RWPE2 (cell line): ENCODE measurements around the gene SATB2.
A peak's percentile ranks its signal among the peaks of the same experiment; 100 is the strongest.

ENCODE experiments used
- ATAC-seq: fragments of 200-7000 bp; cut with Tn5 transposase; 3 replicates; pipeline ENCODE4 v1.9.1; 2021; ENCODE audit warnings: low read depth
- DNase-seq: peaks from one replicate; pipeline ENCODE4 v3.0.0-alpha.2; 2020; ENCODE audit warnings: low spot score
- H3K27ac ChIP-seq: fragments of 450-650 bp; 2 replicates; pipeline ENCODE4 v1.5.1; 2017; ENCODE audit warnings: mild to moderate bottlenecking; ENCODE audit not compliant: poor library complexity, severe bottlenecking
- H3K27me3 ChIP-seq: fragments of 250-450 bp; sonication (Bioruptor Pico); 2 replicates; pipeline ENCODE4 v1.5.1; 2021; ENCODE audit warnings: mild to moderate bottlenecking, moderate library complexity; ENCODE audit not compliant: insufficient read depth, poor library complexity, severe bottlenecking
- H3K36me3 ChIP-seq: fragments of 250-450 bp; sonication (Bioruptor Pico); 2 replicates; pipeline ENCODE4 v1.5.1; 2020; ENCODE audit warnings: low read depth, mild to moderate bottlenecking, moderate library complexity
- H3K4me1 ChIP-seq: fragments of 250-450 bp; sonication (Bioruptor Pico); 2 replicates; pipeline ENCODE4 v1.5.1; 2021; ENCODE audit warnings: mild to moderate bottlenecking, moderate library complexity; ENCODE audit not compliant: insufficient read depth, poor library complexity, severe bottlenecking
- H3K4me3 ChIP-seq: fragments of 250-450 bp; sonication (Bioruptor Pico); 2 replicates; pipeline ENCODE4 v1.5.1; 2021; ENCODE audit warnings: mild to moderate bottlenecking, moderate library complexity; ENCODE audit not compliant: severe bottlenecking
- H3K9me3 ChIP-seq: fragments of 250-450 bp; sonication (Bioruptor Pico); 2 replicates; pipeline ENCODE4 v1.5.1; 2021; ENCODE audit warnings: mild to moderate bottlenecking, moderate library complexity; ENCODE audit not compliant: severe bottlenecking
- CTCF ChIP-seq: fragments of 450-650 bp; IDR thresholded peaks from one replicate; pipeline ENCODE4 v1.5.1; 2017; ENCODE audit warnings: mild to moderate bottlenecking, moderate library complexity; ENCODE audit not compliant: poor library complexity, severe bottlenecking

The SATB2 gene

GRCh38 chr2:199457147-199458008 lies at the start of gene SATB2:
SATB2 (minus strand) TSS chr2:199457939; CDS start chr2:199456037, 1,902 bp downstream.
- peak; percentile 35 for ATAC-seq
- H3K27me3 ChIP-seq, result no peaks in the 10 kb centered on the region
- peak within 1 kb of the TSS; percentile 85 for H3K27ac ChIP-seq
- peak within 1 kb of the TSS; percentile 62 for H3K4me3 ChIP-seq
- peaks cover 17% of the 10 kb centered on the region for H3K36me3 ChIP-seq
- TF ChIP-seq CTCF, result no peak
- peak; percentile 70 for DNase-seq
- H3K4me1 ChIP-seq, result peaks cover 20% of the 10 kb centered on the region
- no peaks in the 10 kb centered on the region for H3K9me3 ChIP-seq

DNA sequence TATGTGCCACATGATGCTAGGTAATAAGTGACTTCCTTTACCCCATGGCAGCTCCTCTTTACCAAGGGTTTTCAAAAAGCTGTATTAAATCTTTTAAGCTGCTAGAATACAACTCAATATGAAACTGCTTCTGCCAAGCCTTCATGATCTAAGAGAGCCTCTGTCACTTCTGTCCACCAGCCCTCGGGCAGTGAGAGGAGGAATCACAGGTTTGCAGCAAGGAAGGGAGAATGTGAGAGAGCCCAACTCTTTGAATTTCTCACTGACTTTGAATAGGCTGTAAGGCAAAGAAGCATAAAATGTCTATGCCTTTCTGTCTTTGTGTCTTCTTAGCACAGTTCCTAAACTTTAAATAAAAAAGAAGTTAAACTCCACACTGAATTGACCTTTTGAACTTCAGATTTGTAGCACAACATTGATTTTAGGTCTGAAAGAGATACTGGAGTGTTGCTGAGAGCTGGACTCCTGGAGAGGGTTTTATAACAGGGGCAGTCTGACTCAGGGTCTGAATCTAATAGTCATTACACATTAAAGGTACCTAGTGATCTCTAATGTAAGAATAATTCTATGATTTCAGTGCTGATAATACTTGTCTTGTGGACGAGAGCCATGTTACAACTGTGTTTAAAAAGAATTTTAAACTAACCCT lies 48.1 kb upstream of the SATB2 start:
- ATAC-seq (no peak), DNase-seq (no peak)
- Histone ChIP-seq H3K36me3 (no peaks in the 10 kb centered on the region), H3K27ac (no peak overlapping the region), H3K4me3 (no peak overlapping the region), H3K4me1 (no peaks in the 10 kb centered on the region), H3K27me3 (peaks cover 2% of the 10 kb centered on the region), H3K9me3 (no peaks in the 10 kb centered on the region)
- no peak for TF ChIP-seq CTCF

- no peak for TF ChIP-seq CTCF
- Histone ChIP-seq H3K4me3 (no peak overlapping the region), H3K27ac (no peak overlapping the region), H3K4me1 (no peaks in the 10 kb centered on the region), H3K9me3 (no peaks in the 10 kb centered on the region), H3K27me3 (peaks cover 9% of the 10 kb centered on the region), H3K36me3 (no peaks in the 10 kb centered on the region)
- DNase-seq, result no peak
- ATAC-seq, result no peak
Measured at GRCh38 chr2:199503148-199503547, 45.4 kb upstream of the SATB2 start.

DNA sequence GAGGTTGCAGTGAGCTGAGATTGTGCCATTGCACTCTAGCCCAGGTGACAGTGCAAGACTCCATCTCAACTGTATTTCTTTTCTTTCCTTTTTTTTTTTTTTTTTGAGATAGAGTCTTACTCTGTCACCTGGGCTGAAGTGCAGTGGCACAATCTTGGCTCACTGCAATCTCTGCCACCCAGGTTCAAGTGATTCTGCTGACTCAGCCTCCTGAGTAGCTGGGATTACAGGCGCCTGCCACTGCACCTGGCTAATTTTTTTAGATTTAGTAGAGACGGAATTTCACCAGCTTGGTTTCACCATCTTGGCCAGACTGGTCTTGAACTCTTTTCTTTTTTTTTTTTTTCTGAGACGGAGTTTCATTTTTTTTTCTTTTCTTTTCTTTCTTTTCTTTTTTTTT lies 41.3 kb upstream of the SATB2 start:
- Histone ChIP-seq H3K36me3 (no peaks in the 10 kb centered on the region), H3K27me3 (peaks cover 7% of the 10 kb centered on the region), H3K9me3 (no peaks in the 10 kb centered on the region), H3K27ac (no peak overlapping the region), H3K4me1 (no peaks in the 10 kb centered on the region), H3K4me3 (no peak overlapping the region)
- ATAC-seq, result no peak
- no peak for DNase-seq
- no peak for TF ChIP-seq CTCF
